ENCODE measurements around the gene CCDC12.

The CCDC12 gene

DNA sequence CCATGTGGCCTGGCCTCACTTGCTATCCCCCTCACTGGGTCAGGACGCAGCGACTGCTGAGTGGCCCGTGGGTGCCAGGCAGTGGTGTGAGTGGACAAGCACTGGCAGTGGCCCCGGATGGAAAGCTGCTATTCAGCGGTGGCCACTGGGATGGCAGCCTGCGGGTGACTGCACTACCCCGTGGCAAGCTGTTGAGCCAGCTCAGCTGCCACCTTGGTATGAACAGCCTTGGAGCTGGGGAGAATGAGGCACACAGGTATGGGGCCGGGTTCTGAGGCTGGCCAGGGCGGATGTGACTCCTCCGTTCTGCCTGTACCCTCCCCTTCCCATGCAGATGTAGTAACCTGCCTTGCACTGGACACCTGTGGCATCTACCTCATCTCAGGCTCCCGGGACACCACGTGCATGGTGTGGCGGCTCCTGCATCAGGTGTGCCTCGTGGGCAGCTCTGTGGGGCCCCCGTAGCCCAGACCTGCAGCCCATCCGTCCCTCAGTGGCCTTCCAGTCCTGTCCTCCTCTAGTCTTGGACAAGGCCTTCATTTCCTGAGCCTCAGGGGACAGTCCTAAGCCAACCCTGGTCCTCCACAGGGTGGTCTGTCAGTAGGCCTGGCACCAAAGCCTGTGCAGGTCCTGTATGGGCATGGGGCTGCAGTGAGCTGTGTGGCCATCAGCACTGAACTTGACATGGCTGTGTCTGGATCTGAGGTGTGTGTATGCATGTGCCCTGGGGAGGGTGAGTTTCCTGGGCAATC, 31.1 kb upstream of the CCDC12 start:
- no peak for DNase-seq

- DNase-seq = no peak
Observed at GRCh38 chr3:47007001-47007400, 30.5 kb upstream of the CCDC12 start.

DNA sequence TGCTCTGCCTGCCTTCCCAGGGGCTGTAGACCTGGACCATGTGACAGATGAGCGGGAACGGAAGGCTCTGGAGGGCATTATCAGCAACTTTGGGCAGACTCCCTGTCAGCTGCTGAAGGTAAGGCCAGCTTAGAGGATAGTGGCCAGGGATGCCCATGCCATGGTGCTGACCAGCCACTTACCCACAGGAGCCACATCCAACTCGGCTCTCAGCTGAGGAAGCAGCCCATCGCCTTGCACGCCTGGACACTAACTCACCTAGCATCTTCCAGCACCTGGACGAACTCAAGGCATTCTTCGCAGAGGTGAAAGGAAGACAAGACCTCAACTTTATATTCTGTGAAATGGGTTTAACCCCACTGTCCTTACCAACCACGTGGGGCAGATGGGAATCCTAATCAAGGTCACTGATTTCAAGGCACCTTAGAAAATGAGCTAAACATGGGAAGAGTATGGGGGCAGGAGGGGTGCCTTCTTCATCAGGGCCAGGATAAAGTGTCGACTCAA, 29.7 kb upstream of the CCDC12 start:
- DNase-seq = no peak

DNA sequence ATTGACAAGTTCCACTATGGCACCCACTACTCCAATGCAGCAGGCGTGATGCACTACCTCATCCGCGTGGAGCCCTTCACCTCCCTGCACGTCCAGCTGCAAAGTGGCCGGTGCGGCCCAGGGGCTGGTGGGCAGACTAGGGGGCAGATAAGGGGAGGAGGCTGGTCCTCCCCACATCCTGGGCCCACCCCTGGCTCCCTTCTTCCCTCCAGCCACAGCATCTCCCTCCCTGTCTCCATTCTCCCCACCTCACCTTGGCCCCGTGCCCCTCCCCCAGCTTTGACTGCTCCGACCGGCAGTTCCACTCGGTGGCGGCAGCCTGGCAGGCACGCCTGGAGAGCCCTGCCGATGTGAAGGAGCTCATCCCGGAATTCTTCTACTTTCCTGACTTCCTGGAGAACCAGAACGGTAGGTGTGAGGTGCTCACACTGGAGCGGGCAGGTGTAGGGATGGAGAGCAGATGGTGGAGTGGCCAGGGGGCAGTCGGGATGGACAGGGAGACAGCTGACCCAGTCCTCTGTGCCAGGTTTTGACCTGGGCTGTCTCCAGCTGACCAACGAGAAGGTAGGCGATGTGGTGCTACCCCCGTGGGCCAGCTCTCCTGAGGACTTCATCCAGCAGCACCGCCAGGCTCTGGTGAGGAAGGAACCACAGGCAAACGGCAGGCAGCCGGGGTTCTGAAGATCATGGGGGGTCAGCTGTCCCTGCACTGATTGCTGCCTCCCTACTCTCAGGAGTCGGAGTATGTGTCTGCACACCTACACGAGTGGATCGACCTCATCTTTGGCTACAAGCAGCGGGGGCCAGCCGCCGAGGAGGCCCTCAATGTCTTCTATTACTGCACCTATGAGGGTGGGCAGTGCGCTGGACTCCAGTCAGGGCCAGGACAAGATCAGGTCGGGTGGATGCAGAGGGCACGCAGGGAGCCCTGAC, 28.9 kb upstream of the CCDC12 start:
- DNase-seq = no peak

DNA sequence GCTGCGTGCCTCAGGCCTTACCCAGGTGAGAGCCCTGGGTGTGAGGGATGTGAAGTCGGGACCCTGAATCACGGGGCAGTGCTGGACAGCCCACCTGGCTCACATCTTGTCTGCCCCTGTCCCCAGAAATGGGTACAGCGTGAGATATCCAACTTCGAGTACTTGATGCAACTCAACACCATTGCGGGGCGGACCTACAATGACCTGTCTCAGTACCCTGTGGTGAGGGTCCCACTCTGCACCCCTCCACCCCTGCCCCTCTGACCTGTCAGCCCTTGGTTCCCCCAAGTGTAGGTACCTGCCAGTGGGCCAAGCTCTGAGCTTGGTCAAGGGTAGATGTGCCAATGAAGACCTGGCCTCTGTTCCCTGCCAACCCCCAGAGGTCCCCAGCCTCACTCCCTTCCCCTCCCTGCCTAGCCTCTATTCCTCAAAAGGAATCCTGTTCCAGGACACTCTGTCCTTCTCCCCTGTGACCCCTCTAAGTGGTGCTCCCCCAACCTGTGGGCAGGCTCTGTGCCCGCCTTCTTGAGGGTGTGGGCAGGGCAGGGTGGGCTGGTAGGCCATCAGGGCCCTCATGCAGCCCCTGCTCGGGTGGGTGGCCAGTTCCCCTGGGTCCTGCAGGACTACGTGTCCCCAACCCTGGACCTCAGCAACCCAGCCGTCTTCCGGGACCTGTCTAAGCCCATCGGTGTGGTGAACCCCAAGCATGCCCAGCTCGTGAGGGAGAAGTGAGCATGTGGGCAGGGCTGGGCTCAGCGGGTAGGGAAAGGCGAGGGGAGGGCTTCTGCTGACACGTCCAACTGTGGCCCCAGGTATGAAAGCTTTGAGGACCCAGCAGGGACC, 28.0 kb upstream of the CCDC12 start:
- no peak for DNase-seq

- DNase-seq = no peak
Observed at GRCh38 chr3:47003461-47004368, 27.2 kb upstream of the CCDC12 start.

DNA sequence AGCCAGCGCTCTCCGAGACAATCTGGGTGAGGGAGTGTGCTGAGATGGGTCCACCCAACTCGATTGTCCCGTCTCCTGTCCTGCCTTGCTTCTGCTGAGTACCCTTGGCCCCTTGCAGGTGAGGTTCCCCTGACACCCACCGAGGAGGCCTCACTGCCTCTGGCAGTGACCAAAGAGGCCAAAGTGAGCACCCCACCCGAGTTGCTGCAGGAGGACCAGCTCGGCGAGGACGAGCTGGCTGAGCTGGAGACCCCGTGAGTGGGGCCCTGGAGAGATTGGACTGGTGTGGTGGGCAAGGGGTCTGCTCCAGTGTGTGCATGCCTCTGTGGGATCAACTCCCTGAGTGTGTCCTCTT, 26.5 kb upstream of the CCDC12 start:
- no peak for DNase-seq

DNA sequence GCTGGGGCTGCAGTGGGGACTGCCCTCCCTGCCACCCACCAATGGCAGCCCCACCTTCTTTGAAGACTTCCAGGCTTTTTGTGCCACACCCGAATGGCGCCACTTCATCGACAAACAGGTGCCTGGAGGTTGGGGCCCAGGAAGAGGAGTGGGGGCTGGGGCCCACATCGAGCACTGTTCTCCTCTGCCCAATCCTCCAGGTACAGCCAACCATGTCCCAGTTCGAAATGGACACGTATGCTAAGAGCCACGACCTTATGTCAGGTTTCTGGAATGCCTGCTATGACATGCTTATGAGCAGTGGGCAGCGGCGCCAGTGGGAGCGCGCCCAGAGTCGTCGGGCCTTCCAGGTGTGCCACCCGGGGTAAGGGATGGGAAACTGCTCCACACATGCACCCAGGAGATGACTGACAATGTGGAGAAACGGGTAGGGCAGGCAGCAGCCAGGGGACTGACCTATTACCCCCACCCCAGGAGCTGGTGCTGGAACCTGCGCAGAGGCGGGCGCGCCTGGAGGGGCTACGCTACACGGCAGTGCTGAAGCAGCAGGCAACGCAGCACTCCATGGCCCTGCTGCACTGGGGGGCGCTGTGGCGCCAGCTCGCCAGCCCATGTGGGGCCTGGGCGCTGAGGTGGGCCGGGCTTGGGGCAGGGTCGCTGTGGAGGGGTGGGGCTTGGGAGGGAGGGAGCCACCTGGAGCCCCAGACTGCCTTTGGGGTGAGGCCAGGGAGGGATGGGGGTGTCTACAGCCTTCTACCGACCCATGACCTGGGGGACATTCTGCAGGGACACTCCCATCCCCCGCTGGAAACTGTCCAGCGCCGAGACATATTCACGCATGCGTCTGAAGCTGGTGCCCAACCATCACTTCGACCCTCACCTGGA, 25.9 kb upstream of the CCDC12 start:
- DNase-seq = no peak

DNA sequence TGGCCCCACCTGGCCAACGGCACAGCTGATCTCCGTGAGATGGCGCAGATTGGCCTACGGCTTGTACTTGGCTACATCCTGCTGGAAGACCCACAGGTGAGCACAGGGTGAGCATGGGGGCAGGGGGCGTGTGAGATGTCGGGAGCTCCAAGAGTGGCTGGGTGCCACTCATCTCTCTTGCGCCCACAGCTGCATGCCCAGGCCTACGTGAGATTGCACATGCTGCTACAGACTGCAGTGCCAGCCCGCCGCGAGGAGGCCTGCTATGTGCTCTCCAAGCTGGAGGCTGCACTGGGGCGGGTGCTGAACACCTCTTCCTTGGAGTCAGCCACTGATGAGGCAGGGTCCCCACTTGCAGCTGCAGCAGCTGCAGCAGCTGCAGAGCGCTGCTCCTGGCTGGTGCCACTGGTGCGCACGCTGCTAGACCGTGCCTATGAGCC, 25.2 kb upstream of the CCDC12 start:
- no peak for DNase-seq

- no peak for DNase-seq
Observed at GRCh38 chr3:47000922-47001730, 24.6 kb upstream of the CCDC12 start.

- no peak for DNase-seq
Observed at GRCh38 chr3:47000198-47000815, 23.8 kb upstream of the CCDC12 start.

- DNase-seq = no peak
Observed at GRCh38 chr3:46999516-47000197, 23.1 kb upstream of the CCDC12 start.

GRCh38 chr3:46998852-46999515, 22.4 kb upstream of the CCDC12 start:
- no peak for DNase-seq

DNA sequence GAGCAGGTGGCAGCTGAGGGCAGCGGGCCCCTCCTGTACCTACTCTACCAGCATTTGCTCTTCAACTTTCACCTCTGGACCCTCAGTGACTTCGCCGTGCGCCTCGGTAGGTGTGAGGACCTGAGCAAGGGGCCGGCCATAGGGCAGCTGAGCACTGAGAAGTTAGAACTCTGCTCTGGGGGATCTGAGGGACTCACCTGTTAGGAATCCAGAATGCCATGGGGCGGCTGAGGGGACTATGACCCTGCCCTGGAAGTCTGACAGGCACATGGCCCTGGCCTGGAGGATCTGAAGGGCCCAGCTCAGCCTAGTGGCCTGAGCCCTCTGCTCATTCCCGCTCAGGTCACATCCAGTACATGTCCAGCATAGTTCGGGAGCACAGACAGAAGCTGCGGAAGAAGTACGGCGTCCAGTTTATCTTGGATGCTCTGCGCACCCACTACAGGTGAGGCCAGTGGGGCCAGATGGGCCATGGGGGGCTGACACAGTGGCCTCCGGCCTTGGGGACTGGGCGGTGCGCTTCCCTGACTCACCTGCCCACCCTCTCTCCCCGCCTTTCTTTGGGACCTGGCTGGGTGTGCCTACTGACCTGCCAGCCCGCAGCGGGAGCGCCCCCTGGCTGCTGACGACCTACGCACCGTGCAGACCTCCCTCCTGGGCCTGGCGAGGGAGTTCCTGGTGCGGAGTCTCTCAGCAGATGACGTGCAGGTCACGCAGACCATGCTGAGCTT, 21.7 kb upstream of the CCDC12 start:
- peak; percentile 75 for DNase-seq

- DNase-seq = no peak
Observed at GRCh38 chr3:46997453-46998091, 21.0 kb upstream of the CCDC12 start.

DNA sequence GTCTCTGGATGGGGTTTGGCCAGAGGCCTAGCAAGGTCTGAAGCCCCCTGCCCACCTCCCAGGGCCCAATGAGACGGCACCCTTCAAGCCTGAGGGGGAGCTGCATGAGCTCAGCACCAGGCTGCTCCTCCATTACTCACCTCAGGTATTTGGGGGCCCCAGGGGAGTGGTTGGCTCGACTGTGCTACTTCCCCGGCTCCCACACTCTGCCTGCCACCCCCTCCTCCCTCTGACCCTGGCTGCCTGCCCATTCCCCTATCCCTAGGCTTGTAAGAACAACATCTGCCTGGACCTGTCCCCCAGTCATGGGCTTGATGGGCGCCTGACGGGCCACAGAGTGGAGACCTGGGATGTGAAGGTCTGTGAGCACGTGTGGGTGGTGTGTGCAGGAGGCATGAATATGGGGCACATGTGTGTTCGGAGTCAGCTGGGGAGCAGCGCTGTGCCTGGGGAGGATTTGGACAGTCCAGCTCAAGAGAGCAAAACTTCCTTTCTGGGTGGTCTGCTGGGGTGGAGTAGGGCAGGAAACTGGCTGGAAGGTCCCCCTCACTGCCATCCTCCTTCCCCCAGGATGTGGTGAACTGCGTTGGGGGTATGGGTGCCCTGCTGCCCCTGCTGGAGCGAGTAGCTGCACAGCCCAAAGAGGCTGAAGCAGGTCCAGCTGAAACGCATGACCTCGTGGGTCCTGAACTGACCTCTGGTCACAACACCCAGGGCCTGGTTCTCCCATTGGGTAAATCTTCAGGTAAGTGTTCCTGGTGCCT, 20.3 kb upstream of the CCDC12 start:
- DNase-seq = no peak

All from activated naive CD4-positive, alpha-beta T cell treated with Interleukin-2 at 50 U/mL for 16 hours (primary cell).